Body of pancreas (tissue), 4 donors: Measurements from ENCODE around the gene LHB.

Source experiments
- CTCF ChIP-seq, 7 experiments: fragments of 450-650 bp in 4 of 7; fragments of 200-600 bp in 3 of 7; sonication (generic) in 3 of 7; IDR thresholded peaks; one replicate each; pipeline ENCODE4 v1.5.1; 2016 to 2019; ENCODE audit warnings: antibody characterized with exemption in 7 of 7
- POLR2A ChIP-seq, 3 donors: fragments of 450-650 bp; IDR thresholded peaks; one replicate each; pipeline ENCODE4 v1.6.1; 2016; ENCODE audit warnings: antibody characterized with exemption in 3 of 3, mild to moderate bottlenecking in 2 of 3

DNA sequence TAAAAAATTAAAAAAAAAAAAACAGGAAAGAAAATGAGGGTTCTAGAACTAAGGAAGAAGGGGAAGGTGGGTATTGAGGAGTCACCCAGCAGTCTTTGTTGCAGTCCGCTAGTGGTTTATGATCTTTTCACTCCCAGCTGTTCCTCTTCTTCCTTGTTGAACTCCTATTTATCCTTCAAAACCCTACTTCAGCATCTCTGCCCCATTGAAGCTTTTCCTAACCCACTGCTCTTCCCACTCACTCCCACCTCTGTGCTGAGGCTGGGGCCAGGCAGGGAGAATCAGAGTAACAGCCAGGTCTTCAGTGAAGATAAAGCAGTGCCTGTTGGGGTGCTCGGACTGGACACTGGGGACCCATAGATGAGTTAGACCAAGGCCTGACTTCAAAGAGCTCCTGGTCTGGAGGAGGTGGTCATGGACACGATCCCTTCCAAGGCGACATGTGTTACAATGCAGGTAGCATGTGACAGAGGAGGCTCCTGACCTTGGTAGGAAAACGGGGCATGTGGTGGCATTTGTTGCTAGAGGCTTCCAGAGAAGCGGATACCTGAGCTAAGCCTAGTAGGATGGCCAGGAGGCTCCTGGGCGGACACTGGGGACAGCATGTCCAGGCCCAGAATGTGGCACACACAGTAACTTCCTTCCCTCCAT is 11.8 kb downstream of the LHB start:
- TF ChIP-seq POLR2A (IDR thresholded peaks at IDR 0.05): no peak
- TF ChIP-seq CTCF (IDR thresholded peaks at IDR 0.05): no peak
